ENCODE measurements around the gene SPTLC2.
"Not testable (repeated sequence)": the region's sequence is repeated elsewhere in the genome, so short reads cannot be mapped to it uniquely, and the experiment has no call there.

The SPTLC2 gene

DNA sequence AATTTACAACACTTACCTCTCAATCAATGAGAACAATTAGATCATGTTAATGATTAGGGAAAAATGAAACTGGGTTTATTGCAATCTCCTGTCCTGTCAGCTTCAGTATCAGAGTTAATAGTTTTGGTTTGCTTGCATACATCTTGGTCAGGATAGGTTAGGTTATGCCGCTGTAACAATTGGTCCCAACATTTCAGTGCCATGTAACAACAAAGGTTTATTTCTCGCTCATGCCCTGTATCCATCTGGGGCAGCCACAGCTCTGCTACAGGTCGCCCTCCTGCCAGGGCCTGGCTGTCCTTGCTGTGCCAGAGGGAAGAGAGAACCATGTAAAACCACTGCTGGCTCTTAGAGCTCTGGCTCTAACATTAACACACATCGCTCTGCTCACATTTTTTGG lies 30.5 kb upstream of the SPTLC2 start:
- no peak overlapping the region for H3K27ac ChIP-seq (ENCODE audit: low read length)
- H3K4me1 ChIP-seq (ENCODE audit: control insufficient read depth, insufficient read depth, low read length), result no peaks in the 10 kb centered on the region
- no peaks in the 10 kb centered on the region for H3K36me3 ChIP-seq (ENCODE audit: control insufficient read depth in 2 of 2, insufficient read depth in 2 of 2, low read length in 2 of 2)
- H3K9ac ChIP-seq (ENCODE audit: low read length in 2 of 2), result no peak overlapping the region
- no peaks in the 10 kb centered on the region for H3K9me3 ChIP-seq (ENCODE audit: control insufficient read depth in 2 of 2, low read length in 2 of 2)
- H3K27me3 ChIP-seq (ENCODE audit: control insufficient read depth in 1 of 2, insufficient read depth in 2 of 2, low read length in 2 of 2), result no peaks in the 10 kb centered on the region
- H3K4me3 ChIP-seq (ENCODE audit: low read length in 2 of 2), result no peak overlapping the region

DNA sequence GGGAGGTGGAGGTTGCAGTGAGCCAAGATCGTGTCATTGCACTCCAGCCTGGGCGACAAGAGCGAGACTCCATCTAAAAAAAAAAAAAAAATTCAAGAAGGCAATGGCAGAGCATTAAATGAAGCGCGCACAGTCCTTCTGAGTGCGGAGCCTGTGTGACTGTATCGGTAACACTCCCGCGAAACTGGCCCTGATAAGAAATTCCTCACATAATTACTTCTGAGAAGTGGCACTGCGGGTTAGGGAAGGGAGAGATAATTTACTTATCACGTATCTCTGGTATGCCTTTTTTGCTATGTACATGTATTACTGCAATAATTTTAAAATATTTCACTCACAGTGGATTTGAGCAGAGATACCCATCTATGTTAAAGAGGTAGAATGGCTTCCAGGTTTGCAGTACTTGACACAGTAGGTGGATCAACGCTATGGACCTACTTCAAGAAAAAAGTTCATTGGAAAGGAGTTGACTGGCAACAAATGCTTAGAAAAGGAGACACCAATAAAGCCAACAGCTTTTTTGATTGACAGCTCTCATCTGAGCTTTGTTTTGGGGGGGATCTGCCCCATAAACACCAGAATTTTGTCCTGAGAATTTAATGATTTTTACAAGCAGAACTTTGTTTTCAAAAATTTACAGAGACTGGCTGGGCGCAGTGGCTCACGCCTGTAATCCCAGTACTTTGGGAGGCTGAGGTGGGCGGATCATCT lies 29.2 kb upstream of the SPTLC2 start:
- Histone ChIP-seq H3K36me3 (ENCODE audit: control insufficient read depth in 2 of 2, insufficient read depth in 2 of 2, low read length in 2 of 2) (no peaks in the 10 kb centered on the region), H3K27me3 (ENCODE audit: control insufficient read depth in 1 of 2, insufficient read depth in 2 of 2, low read length in 2 of 2) (no peaks in the 10 kb centered on the region), H3K9me3 (ENCODE audit: control insufficient read depth in 2 of 2, low read length in 2 of 2) (no peaks in the 10 kb centered on the region), H3K4me3 (ENCODE audit: low read length in 2 of 2) (no peak overlapping the region), H3K27ac (ENCODE audit: low read length) (no peak overlapping the region), H3K9ac (ENCODE audit: low read length in 2 of 2) (no peak overlapping the region), H3K4me1 (ENCODE audit: control insufficient read depth, insufficient read depth, low read length) (no peaks in the 10 kb centered on the region)

DNA sequence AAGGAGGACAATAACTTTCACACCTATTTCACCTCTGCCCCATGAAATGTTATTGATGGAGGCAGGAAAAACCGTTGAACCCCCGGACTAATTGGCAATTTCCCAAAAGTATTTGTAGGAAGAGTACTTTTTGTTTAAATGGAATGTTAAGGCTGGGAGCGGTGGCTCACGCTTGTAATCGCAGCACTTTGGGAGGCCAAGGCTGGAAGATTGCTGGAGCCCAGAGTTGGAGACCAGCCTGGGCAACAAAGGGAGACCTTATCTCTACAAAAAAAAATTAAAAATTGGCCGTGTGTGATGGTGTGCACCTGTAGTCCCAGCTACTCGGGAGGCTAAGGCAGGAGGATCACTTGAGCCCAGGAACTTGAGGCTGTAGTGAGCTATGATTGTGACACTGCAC lies 26.0 kb upstream of the SPTLC2 start:
- Histone ChIP-seq H3K27ac (ENCODE audit: low read length) (no peak overlapping the region), H3K9me3 (ENCODE audit: control insufficient read depth in 2 of 2, low read length in 2 of 2) (no peaks in the 10 kb centered on the region), H3K4me1 (ENCODE audit: control insufficient read depth, insufficient read depth, low read length) (no peaks in the 10 kb centered on the region), H3K4me3 (ENCODE audit: low read length in 2 of 2) (peak overlapping the region; percentile 66 to 72), H3K27me3 (ENCODE audit: control insufficient read depth in 1 of 2, insufficient read depth in 2 of 2, low read length in 2 of 2) (no peaks in the 10 kb centered on the region), H3K36me3 (ENCODE audit: control insufficient read depth in 2 of 2, insufficient read depth in 2 of 2, low read length in 2 of 2) (no peaks in the 10 kb centered on the region), H3K9ac (ENCODE audit: low read length in 2 of 2) (no peak overlapping the region)

DNA sequence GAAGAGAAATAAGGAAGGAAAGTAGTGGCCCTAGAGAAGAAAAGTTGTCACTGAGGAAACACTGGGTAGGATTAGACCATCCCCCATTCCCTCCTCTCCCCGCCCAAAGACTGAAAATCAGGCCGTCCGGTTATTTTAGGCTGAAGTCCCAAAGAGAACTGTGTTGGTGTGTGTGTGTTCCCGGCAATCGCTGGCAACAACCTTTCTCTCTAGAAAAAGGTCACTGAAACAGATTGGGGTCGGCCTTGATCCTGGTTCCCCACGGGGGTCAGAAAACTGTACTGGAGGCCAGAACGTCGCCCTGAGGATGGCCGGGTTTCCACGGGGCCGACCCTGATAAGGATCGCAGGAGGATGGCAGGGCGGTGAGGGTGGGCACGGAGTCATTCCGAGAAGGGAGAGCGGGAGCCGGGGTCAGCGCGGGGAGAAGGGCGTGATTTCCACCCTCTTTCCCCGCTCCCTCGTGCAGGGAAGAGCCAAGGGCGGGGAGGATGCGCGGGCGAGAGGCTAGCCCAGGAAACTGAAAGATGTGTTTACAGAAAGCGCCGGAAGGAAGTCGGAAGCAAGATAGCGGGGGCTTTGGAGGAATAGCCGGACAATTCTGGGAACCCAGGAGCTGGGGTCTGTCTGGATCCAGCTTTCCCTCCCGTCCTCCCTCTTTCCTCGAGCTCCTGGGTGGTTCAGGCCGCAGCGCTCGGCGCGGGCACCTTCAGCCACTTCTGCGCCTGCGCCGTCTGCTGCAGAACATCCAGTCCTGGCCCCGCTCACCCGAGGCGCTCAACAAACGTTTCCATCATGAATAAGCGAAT lies 25.3 kb upstream of the SPTLC2 start:
- Histone ChIP-seq H3K4me3 (ENCODE audit: low read length in 2 of 2) (peak overlapping the region; percentile 66 to 72), H3K4me1 (ENCODE audit: control insufficient read depth, insufficient read depth, low read length) (no peaks in the 10 kb centered on the region), H3K36me3 (ENCODE audit: control insufficient read depth in 2 of 2, insufficient read depth in 2 of 2, low read length in 2 of 2) (no peaks in the 10 kb centered on the region), H3K9me3 (ENCODE audit: control insufficient read depth in 2 of 2, low read length in 2 of 2) (no peaks in the 10 kb centered on the region), H3K27ac (ENCODE audit: low read length) (peak overlapping the region; percentile 37), H3K27me3 (ENCODE audit: control insufficient read depth in 1 of 2, insufficient read depth in 2 of 2, low read length in 2 of 2) (no peaks in the 10 kb centered on the region), H3K9ac (ENCODE audit: low read length in 2 of 2) (peak overlapping the region; percentile 58 to 63)

DNA sequence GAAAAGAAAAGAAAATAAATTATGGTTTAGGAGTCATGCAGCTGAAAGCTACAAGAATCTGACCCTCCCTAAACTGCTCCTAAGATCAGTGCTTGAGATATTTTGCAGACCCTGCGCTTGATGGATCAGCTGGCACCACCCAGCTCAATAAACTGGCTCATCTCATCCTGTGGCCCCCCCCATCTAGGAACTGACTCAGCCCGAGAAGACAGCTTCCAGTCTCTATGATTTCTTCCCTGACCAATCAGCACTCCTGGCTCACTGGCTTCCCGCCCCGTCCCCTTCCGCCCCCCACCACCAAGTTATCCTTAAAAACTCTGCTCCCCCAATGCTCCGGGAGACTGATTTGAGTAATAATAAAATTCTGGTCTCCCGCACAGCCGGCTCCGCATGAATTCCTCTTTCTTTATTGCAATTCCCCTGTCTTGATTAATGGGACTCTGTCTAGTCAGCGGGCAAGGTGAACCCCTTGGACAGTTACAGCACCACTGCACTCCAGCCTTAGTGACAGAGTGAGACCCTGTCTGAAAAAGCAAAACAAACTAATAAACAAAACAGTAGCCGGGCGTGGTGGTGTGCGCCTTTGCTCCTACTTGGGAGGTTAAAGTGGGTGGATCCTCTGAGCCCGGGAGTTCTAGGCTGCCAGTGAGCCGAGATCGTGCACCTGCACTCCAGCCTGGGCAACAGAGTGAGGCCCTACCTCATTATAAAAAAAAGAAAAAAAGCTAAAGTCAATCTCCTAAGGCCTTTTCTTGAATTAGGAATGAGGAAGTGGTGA lies 24.5 kb upstream of the SPTLC2 start:
- no peaks in the 10 kb centered on the region for H3K9me3 ChIP-seq (ENCODE audit: control insufficient read depth in 2 of 2, low read length in 2 of 2)
- no peaks in the 10 kb centered on the region for H3K4me1 ChIP-seq (ENCODE audit: control insufficient read depth, insufficient read depth, low read length)
- H3K9ac ChIP-seq (ENCODE audit: low read length in 2 of 2), result peak overlapping the region in 1 of 2 donors; percentile 58
- no peaks in the 10 kb centered on the region for H3K36me3 ChIP-seq (ENCODE audit: control insufficient read depth in 2 of 2, insufficient read depth in 2 of 2, low read length in 2 of 2)
- no peaks in the 10 kb centered on the region for H3K27me3 ChIP-seq (ENCODE audit: control insufficient read depth in 1 of 2, insufficient read depth in 2 of 2, low read length in 2 of 2)
- peak overlapping the region; percentile 37 for H3K27ac ChIP-seq (ENCODE audit: low read length)
- no peak overlapping the region for H3K4me3 ChIP-seq (ENCODE audit: low read length in 2 of 2)

DNA sequence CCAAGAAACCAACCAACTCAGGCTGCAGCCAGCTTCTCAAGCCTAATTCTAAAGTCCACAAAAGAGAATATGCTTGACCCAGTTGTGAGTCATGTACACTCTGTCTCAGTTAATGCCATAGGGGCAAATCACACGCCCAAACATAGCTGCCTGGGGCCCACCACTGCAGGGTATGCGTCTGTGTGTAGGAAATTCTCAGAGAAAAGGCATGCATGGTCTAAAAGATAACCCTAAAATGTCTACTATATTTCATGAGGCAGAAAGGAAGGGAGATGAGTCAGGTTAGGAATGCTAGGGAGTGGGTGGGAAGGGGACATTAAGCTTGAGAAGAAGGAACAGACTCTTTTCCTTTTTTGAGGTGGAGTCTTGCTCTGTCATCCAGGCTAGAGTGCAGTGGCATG lies 22.3 kb upstream of the SPTLC2 start:
- Histone ChIP-seq H3K27ac (ENCODE audit: low read length) (no peak overlapping the region), H3K4me1 (ENCODE audit: control insufficient read depth, insufficient read depth, low read length) (no peaks in the 10 kb centered on the region), H3K9ac (ENCODE audit: low read length in 2 of 2) (no peak overlapping the region), H3K36me3 (ENCODE audit: control insufficient read depth in 2 of 2, insufficient read depth in 2 of 2, low read length in 2 of 2) (no peaks in the 10 kb centered on the region), H3K27me3 (ENCODE audit: control insufficient read depth in 1 of 2, insufficient read depth in 2 of 2, low read length in 2 of 2) (no peaks in the 10 kb centered on the region), H3K9me3 (ENCODE audit: control insufficient read depth in 2 of 2, low read length in 2 of 2) (no peaks in the 10 kb centered on the region), H3K4me3 (ENCODE audit: low read length in 2 of 2) (no peak overlapping the region)

DNA sequence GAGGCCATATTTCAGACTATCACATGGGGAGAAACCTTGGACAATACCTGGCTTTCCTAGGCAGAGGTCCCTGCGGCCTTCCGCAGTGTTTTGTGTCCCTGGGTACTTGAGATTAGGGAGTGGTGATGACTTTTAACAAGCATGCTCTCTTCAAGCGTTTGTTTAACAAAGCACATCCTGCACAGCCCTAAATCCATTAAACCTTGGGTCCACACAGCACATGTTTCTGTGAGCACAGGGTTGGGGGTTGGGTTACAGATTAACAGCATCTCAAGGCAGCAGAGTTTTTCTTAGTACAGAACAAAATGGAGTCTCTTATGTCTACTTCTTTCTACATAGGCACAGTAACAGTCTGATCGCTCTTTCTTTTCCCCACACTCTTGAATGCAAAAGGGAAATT lies 19.4 kb upstream of the SPTLC2 start:
- H3K4me1 ChIP-seq (ENCODE audit: control insufficient read depth, insufficient read depth, low read length); H3K9ac ChIP-seq (ENCODE audit: low read length in 2 of 2); H3K4me3 ChIP-seq (ENCODE audit: low read length in 2 of 2): not testable (repeated sequence)

DNA sequence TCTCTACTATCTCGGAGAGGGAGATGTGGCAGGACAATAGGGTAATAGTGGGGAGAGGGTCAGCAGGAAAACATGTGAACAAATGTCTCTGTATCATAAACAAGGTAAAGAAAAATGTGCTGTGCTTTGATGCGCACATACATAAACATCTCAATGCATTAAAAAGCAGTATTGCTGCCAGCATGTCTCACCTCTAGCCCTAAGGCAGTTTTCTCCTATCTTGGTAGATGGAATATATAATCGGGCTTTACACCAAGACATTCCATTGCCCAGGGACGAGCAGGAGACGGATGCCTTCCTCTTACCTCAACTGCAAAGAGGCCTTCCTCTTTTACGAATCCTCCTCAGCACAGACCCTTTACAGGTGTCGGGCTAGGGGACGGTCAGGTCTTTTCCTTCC lies 19.0 kb upstream of the SPTLC2 start:
- H3K9me3 ChIP-seq (ENCODE audit: control insufficient read depth in 2 of 2, low read length in 2 of 2); H3K27me3 ChIP-seq (ENCODE audit: control insufficient read depth in 1 of 2, insufficient read depth in 2 of 2, low read length in 2 of 2); H3K9ac ChIP-seq (ENCODE audit: low read length in 2 of 2); H3K4me3 ChIP-seq (ENCODE audit: low read length in 2 of 2); H3K4me1 ChIP-seq (ENCODE audit: control insufficient read depth, insufficient read depth, low read length); H3K27ac ChIP-seq (ENCODE audit: low read length); H3K36me3 ChIP-seq (ENCODE audit: control insufficient read depth in 2 of 2, insufficient read depth in 2 of 2, low read length in 2 of 2): not testable (repeated sequence)

More for the DNA sequence above, 19.4 kb upstream of the SPTLC2 start:
- H3K27ac ChIP-seq (ENCODE audit: low read length); H3K9me3 ChIP-seq (ENCODE audit: control insufficient read depth in 2 of 2, low read length in 2 of 2); H3K27me3 ChIP-seq (ENCODE audit: control insufficient read depth in 1 of 2, insufficient read depth in 2 of 2, low read length in 2 of 2); H3K36me3 ChIP-seq (ENCODE audit: control insufficient read depth in 2 of 2, insufficient read depth in 2 of 2, low read length in 2 of 2): not testable (repeated sequence)

DNA sequence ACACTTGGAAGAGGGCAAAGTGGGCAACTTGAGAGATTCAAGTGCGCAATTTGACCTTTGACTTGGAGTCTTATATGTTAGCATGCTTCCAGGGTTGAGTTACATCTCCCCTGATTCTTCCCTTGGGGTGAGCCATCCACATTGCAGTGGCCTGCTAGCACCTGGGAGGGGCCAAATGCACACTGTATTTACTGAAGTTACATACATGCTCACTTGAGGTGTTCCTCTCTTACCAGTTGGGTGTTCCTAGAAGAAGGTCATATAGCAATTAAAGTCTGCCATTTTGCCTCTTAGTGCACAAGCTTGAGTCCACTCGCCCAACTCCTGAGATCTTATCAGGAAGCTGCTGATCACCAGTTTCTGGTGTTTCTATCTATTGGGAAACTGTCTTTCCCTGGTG lies 13.7 kb upstream of the SPTLC2 start:
- Histone ChIP-seq H3K27ac (ENCODE audit: low read length) (no peak overlapping the region), H3K27me3 (ENCODE audit: control insufficient read depth in 1 of 2, insufficient read depth in 2 of 2, low read length in 2 of 2) (no peaks in the 10 kb centered on the region), H3K9ac (ENCODE audit: low read length in 2 of 2) (no peak overlapping the region), H3K4me3 (ENCODE audit: low read length in 2 of 2) (no peak overlapping the region), H3K36me3 (ENCODE audit: control insufficient read depth in 2 of 2, insufficient read depth in 2 of 2, low read length in 2 of 2) (no peaks in the 10 kb centered on the region), H3K4me1 (ENCODE audit: control insufficient read depth, insufficient read depth, low read length) (no peaks in the 10 kb centered on the region), H3K9me3 (ENCODE audit: control insufficient read depth in 2 of 2, low read length in 2 of 2) (no peaks in the 10 kb centered on the region)

DNA sequence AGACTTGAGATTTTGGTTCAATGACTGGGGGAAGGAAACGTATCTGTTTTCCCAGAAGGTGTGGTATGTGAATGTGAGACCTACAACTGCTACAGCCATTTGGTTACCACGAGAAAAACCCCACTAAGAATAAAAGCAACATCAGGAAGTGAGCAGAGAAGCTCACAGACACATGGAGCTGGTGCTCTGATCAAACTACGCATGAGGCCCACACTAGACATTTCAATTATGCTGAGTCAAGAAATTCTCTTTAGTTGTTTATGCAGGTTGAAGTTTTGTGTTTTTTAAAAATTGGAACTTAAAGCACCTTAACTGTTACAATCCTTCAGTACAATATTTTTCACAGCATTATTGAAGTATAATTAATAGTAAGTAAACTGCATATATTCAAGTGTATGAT lies 8.9 kb upstream of the SPTLC2 start:
- H3K27me3 ChIP-seq (ENCODE audit: control insufficient read depth in 1 of 2, insufficient read depth in 2 of 2, low read length in 2 of 2), result no peaks in the 10 kb centered on the region
- H3K9me3 ChIP-seq (ENCODE audit: control insufficient read depth in 2 of 2, low read length in 2 of 2), result no peaks in the 10 kb centered on the region
- no peak overlapping the region for H3K4me3 ChIP-seq (ENCODE audit: low read length in 2 of 2)
- no peaks in the 10 kb centered on the region for H3K36me3 ChIP-seq (ENCODE audit: control insufficient read depth in 2 of 2, insufficient read depth in 2 of 2, low read length in 2 of 2)
- H3K9ac ChIP-seq (ENCODE audit: low read length in 2 of 2), result no peak overlapping the region
- H3K27ac ChIP-seq (ENCODE audit: low read length), result no peak overlapping the region
- no peaks in the 10 kb centered on the region for H3K4me1 ChIP-seq (ENCODE audit: control insufficient read depth, insufficient read depth, low read length)

All from stomach smooth muscle (tissue), 2 donors.